Psoas muscle (tissue), 8 donors: ENCODE data around the gene CDHR4. TPM values are rescaled to one million over a fixed set of nuclear protein-coding genes. Genes with fewer than 3 reads are reported as not detected.

Source experiments
- ATAC-seq, 4 donors: fragments of 200-7000 bp; cut with Tn5 transposase; one replicate each; pipeline ENCODE4 v1.9.1; 2020; ENCODE audit warnings: moderate library complexity in 3 of 4, mild to moderate bottlenecking in 2 of 4
- DNase-seq, 2 donors: peaks; one replicate each; pipeline ENCODE4 v3.0.0-alpha.2; 2020
- H3K27ac ChIP-seq: fragments of 200-600 bp; one replicate; pipeline ENCODE4 v1.8.0; 2022
- H3K27me3 ChIP-seq, 3 donors: fragments of 200-600 bp in 1 of 3; one replicate each; pipeline versions ENCODE4 v1.6.1 to v1.8.0; 2013 to 2022; ENCODE audit warnings: low read length in 2 of 3, mild to moderate bottlenecking in 2 of 3, moderate library complexity in 1 of 3; ENCODE audit not compliant: insufficient read depth in 3 of 3
- H3K36me3 ChIP-seq, 2 donors: fragments of 200-600 bp in 1 of 2; one replicate each; pipeline versions ENCODE4 v1.6.1 to v1.8.0; 2013 to 2022; ENCODE audit warnings: low read depth in 1 of 2, mild to moderate bottlenecking in 1 of 2, moderate library complexity in 1 of 2; ENCODE audit not compliant: insufficient read depth in 1 of 2
- H3K4me1 ChIP-seq: fragments of 200-600 bp; one replicate; pipeline ENCODE4 v1.8.0; 2022
- H3K4me3 ChIP-seq: fragments of 200-600 bp; one replicate; pipeline ENCODE4 v1.8.0; 2022; ENCODE audit warnings: mild to moderate bottlenecking
- H3K9me3 ChIP-seq: fragments of 200-600 bp; one replicate; pipeline ENCODE4 v1.8.0; 2022
- WGBS, 3 donors: extraction: QIAGEN DNeasy Blood & Tissue Kit; methylation state at CpG; one replicate each; pipeline versions ENCODE4 v1.1.6 to v1.1.7; 2013; 5-methylcytosine and 5-hydroxymethylcytosine counted together
- intact Hi-C, 2 donors: fragments of 100-400 bp; cut with DNase I; formaldehyde crosslinking; loops; one replicate each; pipeline versions ENCODE4 v1.11.0 to v1.14.2; 2022
- polyA plus RNA-seq, 3 donors: library from polyadenylated mRNA; stranded (reverse); fragments of 200-250 nt; gene quantifications; one replicate each; pipeline ENCODE4 v1.2.3, GENCODE V29; 2013
- total RNA-seq, 4 donors: library from RNA; stranded (reverse); fragmentation: NEBNext Ultra II Directional in 2 of 4; extraction: Animal tissue kit (Norgen Biotek cat#: 25700) in 2 of 4; gene quantifications; one replicate each; pipeline versions ENCODE4 v1.2.1 to v1.2.4, GENCODE V29; 2021 to 2023
- TF ChIP-seq, protein P1 (sequence below): fragments of 200-600 bp; IDR thresholded peaks from one replicate; pipeline ENCODE4 v1.8.0; 2022; ENCODE audit warnings: antibody characterized with exemption
- donor health status: healthy with polysubstance abuse.
- donor health status: DM: no; HTN: no; CAD: no; lungs with moderate emphysema.
- donor health status: Bipolar disorder and iron deficiency.
- donor health status: healthy.
- donor health status: DM: yes; HTN: yes; CAD: no.
- donor health status: DM: no; HTN: no; CAD: no.
- donor health status: DM: no; HTN: no; CAD: no.
- donor health status: DM: yes; HTN: yes; CAD: no.

The CDHR4 gene
- total and polyA plus RNA-seq, 7 donors = 0.03 to 0.28 TPM; not detected in 5

DNA sequence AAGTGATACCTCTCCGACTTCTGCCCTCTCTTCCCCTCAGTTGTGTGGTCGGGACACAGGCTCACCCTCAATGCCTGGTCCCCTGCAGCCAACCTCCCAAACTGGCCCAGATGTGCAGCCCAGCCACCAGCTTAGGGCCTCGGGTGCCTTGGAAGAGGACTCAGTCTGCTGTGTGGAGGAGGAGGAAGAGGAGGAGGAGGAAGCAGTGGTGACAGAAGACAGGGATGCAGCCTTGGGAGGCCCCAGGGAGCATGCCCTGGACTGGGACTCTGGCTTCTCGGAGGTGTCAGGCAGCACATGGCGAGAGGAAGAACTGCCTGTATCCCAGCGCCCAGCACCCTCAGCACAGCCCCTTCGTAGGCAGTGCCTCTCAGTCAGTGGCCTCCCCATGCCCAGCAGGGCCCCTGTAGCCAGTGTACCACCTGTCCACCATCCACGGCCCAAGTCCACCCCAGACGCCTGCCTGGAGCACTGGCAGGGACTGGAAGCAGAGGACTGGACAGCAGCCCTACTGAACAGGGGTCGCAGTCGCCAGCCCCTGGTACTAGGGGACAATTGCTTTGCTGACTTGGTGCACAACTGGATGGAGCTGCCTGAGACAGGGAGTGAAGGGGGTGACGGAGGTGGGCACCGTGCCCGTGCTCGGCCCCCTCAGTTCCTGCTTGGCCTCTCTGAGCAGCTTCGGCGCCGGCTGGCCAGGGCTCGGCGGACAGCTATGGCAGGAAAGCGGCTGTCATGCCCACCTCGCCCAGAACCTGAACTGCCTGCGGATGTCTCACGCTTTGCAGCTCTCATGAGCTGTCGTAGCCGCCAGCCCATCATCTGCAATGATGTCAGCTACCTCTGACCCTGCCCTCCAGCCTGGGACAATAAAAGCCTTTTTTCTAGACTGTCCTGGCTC is 4.7 kb upstream of the CDHR4 start:
- H3K27me3 ChIP-seq = no peaks in the 10 kb centered on the region
- WGBS, 3 donors = 49 to 56% (median 51%) methylated on average over 26 of the region's 26 CpGs
- peaks cover 0 to 7% of the 10 kb centered on the region in 2 donors for H3K36me3 ChIP-seq
- H3K9me3 ChIP-seq = no peaks in the 10 kb centered on the region
- peak overlapping the region; percentile 93 for H3K27ac ChIP-seq
- ATAC-seq (no peak), DNase-seq (peak; percentile 43 to 60)
- H3K4me1 ChIP-seq = peaks cover 38% of the 10 kb centered on the region
- H3K4me3 ChIP-seq = peak overlapping the region; percentile 76
- TF ChIP-seq, protein P1, sequence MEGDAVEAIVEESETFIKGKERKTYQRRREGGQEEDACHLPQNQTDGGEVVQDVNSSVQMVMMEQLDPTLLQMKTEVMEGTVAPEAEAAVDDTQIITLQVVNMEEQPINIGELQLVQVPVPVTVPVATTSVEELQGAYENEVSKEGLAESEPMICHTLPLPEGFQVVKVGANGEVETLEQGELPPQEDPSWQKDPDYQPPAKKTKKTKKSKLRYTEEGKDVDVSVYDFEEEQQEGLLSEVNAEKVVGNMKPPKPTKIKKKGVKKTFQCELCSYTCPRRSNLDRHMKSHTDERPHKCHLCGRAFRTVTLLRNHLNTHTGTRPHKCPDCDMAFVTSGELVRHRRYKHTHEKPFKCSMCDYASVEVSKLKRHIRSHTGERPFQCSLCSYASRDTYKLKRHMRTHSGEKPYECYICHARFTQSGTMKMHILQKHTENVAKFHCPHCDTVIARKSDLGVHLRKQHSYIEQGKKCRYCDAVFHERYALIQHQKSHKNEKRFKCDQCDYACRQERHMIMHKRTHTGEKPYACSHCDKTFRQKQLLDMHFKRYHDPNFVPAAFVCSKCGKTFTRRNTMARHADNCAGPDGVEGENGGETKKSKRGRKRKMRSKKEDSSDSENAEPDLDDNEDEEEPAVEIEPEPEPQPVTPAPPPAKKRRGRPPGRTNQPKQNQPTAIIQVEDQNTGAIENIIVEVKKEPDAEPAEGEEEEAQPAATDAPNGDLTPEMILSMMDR = no peak
- intact Hi-C loops = loop anchor here (5.0 kb wide), 1 partner anchor 103 kb away; no protein-coding TSS in a partner anchor

DNA sequence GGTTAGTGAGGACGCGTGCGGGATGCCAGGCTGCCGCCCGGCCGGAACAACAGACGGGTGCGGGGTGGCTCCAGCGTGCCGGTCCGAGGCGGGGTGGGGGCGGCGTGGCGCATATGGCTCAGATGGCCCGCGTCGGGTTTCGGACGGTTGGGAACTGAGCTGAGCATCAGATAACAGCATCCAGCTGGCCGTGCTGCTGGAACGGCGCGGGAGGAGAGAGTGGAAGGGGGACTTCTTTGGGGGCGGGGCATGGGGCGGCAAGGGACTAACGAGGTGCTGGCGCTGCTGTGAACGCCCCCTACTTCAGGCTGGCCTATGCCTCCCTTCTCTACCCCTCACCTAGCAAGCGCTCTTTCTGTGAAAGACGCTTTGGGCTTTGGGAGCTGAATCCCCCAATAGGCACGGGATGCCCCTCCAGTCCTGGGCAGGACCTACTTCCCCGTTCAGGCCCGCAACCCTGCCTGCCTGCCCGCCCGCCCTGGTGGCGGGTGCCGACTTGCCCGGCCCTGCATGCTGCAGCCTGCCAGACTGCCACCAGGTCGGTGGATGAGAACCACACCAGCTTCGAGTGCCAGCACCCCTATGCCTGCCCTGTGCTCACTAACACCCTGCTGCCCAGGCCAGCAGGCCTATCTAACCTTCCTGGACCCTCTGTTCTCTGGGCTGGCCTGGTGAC is 3.9 kb upstream of the CDHR4 start:
- TF ChIP-seq, protein P1 = no peak
- DNase-seq = no peak
- Histone ChIP-seq H3K27me3 (no peaks in the 10 kb centered on the region), H3K27ac (peak overlapping the region; percentile 93), H3K4me1 (peaks cover 38% of the 10 kb centered on the region), H3K9me3 (no peaks in the 10 kb centered on the region), H3K4me3 (peak overlapping the region; percentile 76), H3K36me3 (peaks cover 0 to 7% of the 10 kb centered on the region in 2 donors)
- intact Hi-C loops = loop anchor here (5.0 kb wide), 1 partner anchor 104 kb away; no protein-coding TSS in a partner anchor
- WGBS, 3 donors = 3 to 5% (median 3%) methylated on average over 36 to 41 of the region's 41 CpGs
- ATAC-seq = peak in 3 of 4 donors; percentile 13 to 28 (median 27)

DNA sequence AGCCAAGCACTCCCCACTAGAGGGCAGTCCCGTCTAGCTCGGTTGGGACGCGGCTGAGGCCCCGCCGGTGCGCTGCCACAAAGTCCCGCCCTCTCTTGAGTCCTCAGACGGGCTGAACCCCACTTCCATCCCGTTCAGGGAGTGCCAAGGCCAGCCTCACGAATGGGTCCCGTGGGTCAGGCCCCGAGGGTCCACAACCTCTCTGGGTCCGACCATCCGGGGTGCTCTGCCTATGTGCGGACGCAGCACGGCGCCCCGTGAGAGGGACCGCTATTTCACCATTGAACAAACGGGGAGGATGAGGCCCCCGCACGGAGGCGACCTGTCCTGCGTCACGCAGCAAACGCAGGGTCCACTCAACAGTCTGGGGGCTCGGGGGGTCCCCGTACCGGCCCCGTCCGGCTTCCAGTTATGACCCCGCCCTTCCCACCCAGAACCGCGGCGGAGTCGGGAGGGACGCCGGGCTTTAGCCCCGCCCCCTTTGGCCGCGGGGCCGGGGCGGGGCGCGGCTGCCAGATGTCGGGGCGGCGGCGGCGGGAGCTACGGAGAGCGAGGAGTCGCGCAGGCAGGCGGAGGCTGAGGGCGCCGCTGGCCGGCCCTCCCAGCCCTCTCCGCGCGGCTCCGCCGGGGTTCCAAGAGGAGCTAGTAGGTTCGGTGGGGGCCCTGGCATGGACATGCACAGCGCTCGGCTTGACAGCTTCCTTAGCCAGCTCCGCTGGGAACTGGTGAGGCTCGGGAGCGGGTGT is 3.2 kb upstream of the CDHR4 start, which contains the start of gene INKA1:
Gene INKA1, plus strand, starts transcription at position 543 of the 746 bp plus-strand sequence. Its CDS starts 132 bp downstream, at position 675.
- H3K36me3 ChIP-seq = peaks cover 0 to 7% of the 10 kb centered on the region in 2 donors
- H3K9me3 ChIP-seq = no peaks in the 10 kb centered on the region
- ATAC-seq (peak; percentile 83 to 89 (median 84)), DNase-seq (peak; percentile 90 to 94)
- 0 to 1% (median 1%) methylated on average over 60 to 71 of the region's 71 CpGs for WGBS, 3 donors
- TF ChIP-seq, protein P1 = peak; percentile 88
- peak within 1 kb of the TSS; percentile 76 for H3K4me3 ChIP-seq
- H3K27ac ChIP-seq = peak within 1 kb of the TSS; percentile 93
- no peaks in the 10 kb centered on the region for H3K27me3 ChIP-seq
- peaks cover 38% of the 10 kb centered on the region for H3K4me1 ChIP-seq
- intact Hi-C loops = loop anchor here (1.0 to 5.0 kb wide), 2 partner anchors 36 to 104 kb away; no protein-coding TSS in a partner anchor

DNA sequence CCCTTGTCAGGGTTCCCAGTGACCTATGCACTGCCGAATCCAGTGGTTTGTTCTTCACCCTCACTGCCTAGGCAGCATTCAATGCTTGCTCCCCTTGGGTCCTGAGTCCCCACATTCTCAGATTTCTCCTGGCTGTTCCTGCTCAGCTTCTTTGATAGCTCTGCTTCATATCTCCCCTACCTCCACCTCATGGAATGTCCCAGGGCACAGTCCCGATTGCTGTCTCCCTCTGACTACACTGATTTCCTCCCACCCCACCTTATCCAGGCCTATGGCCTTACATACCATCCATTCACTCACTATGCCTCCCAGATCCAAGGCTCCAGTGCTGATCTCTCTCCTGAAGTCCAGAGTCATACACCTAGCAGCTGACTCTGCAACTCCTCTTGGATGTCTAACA is 1.5 kb upstream of the CDHR4 start:
- peaks cover 22% of the 10 kb centered on the region for H3K4me1 ChIP-seq
- ATAC-seq = no peak
- WGBS, 3 donors = 86 to 98% (median 91%) methylated on average over 2 of the region's 2 CpGs
- H3K36me3 ChIP-seq = peaks cover 0 to 7% of the 10 kb centered on the region in 2 donors
- no peaks in the 10 kb centered on the region for H3K27me3 ChIP-seq
- TF ChIP-seq, protein P1 = no peak
- no peak overlapping the region for H3K27ac ChIP-seq
- no peak overlapping the region for H3K4me3 ChIP-seq
- no peaks in the 10 kb centered on the region for H3K9me3 ChIP-seq
- intact Hi-C loops = loop anchor here (5.0 kb wide), 1 partner anchor 106 kb away; no protein-coding TSS in a partner anchor
- DNase-seq = no peak
